SK-N-MC (cell line): Measurements from ENCODE around the gene GUCY1A2.

Experiments
- DNase-seq: peaks from one replicate; pipeline ENCODE4 v3.0.0-alpha.2; 2011; ENCODE audit warnings: low read depth, low spot score
- H3K27ac ChIP-seq: fragments of 200-600 bp; sonication (generic); 2 replicates; pipeline ENCODE4 v1.5.1; 2016; ENCODE audit warnings: mixed run types
- H3K36me3 ChIP-seq: fragments of 200-600 bp; sonication (generic); 2 replicates; pipeline ENCODE4 v1.6.1; 2017; ENCODE audit warnings: antibody characterized with exemption, low read length, mixed read lengths; ENCODE audit not compliant: insufficient read depth
- H3K4me3 ChIP-seq: fragments of 200-600 bp; sonication (generic); 2 replicates; pipeline ENCODE4 v1.5.1; 2016
- H3K9ac ChIP-seq: fragments of 200-600 bp; sonication (generic); 2 replicates; pipeline ENCODE4 v1.8.0; 2017; ENCODE audit warnings: mixed run types, mixed read lengths; ENCODE audit not compliant: insufficient read length
- H3K9me3 ChIP-seq: fragments of 200-600 bp; sonication (generic); 2 replicates; pipeline ENCODE4 v1.6.1; 2017; ENCODE audit warnings: low read depth, mild to moderate bottlenecking, antibody characterized with exemption, low read length, moderate library complexity, mixed read lengths
- EZH2 ChIP-seq: fragments of 200-600 bp; sonication (generic); IDR thresholded peaks from one replicate; pipeline ENCODE4 v1.6.1; 2017; ENCODE audit warnings: antibody characterized with exemption
- FOXP2 ChIP-seq: optimal IDR thresholded peaks from 2 replicates; pipeline ENCODE3; 2011; ENCODE audit warnings: mild to moderate bottlenecking, moderate library complexity; ENCODE audit not compliant: insufficient read depth; ENCODE audit errors: extremely low read length, control extremely low read depth
- POLR2AphosphoS5 ChIP-seq: IDR thresholded peaks from 2 replicates; pipeline ENCODE4 v1.6.1; 2012; ENCODE audit warnings: mild to moderate bottlenecking, low read depth, low read length, borderline replicate concordance

The GUCY1A2 gene

DNA sequence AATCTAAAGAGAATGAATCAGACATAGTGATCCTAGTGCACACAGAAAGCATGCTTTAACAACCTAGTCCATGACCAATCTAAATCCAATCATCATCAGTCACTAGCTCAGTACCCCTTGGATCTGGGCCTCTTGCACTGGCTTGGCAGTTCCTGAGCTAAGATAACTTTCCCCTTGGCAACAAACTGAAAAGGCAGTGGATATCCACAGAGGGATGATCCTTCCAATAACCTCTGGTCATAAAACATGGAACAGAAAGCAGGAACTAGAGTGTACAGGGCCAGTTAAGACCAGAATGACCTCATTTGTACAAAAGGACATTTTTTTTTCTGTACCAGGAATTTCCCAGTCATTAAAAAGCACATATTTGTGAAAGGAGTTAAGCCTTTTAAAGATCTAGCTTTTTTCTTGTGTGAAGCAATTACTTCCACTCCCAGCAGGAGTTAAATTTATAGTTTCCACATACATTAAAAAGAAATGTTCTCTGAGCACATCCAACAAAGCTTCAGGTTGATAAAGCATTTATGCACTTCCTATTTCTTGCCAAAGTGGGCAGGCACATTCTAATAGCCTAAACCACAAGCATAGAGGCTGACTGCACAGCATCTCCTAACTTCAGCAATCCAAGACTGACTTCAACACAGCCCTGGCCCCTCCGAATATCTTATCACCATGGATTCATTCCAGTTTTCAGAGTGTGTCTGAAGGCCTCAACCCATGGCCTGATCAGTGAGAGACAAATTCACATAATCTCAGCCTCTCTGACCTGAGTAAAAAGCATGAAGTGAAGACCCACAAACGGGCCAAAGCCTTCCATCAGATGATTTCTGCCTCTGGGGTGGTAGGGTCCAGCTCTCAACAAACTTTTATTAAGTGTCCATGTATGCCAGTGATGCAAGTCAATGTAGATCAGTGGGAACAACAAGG, 29.9 kb downstream of the GUCY1A2 start:
- no peaks in the 10 kb centered on the region for H3K36me3 ChIP-seq
- H3K4me3 ChIP-seq = no peak overlapping the region
- no peaks in the 10 kb centered on the region for H3K9me3 ChIP-seq
- TF ChIP-seq POLR2AphosphoS5 (no peak), FOXP2 (no peak), EZH2 (no peak)
- no peak overlapping the region for H3K27ac ChIP-seq
- DNase-seq = peak; percentile 57
- H3K9ac ChIP-seq = no peak overlapping the region

DNA sequence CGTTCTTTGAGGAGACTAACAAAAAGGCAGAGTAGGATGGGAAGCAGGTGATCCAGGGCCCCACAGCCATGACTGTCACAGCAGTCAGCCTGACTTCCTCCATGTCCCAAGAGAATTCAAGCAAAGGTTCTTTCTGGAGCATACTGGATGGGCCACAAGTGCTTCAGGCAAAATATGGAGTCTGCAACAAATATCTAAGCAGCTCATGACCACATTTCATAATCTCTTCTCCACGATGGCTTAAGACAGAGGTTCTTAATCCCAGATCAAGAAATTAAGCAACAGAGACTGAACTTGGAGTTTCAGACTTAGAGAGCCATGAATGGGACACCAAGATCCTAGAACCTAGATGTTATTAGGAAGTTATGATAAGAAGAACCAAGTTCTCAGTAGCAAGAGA, 31.6 kb downstream of the GUCY1A2 start:
- H3K36me3 ChIP-seq = no peaks in the 10 kb centered on the region
- no peak for DNase-seq
- H3K9ac ChIP-seq = no peak overlapping the region
- TF ChIP-seq POLR2AphosphoS5 (no peak), FOXP2 (no peak), EZH2 (no peak)
- no peaks in the 10 kb centered on the region for H3K9me3 ChIP-seq
- no peak overlapping the region for H3K27ac ChIP-seq
- no peak overlapping the region for H3K4me3 ChIP-seq

- Histone ChIP-seq H3K36me3 (no peaks in the 10 kb centered on the region), H3K9ac (no peak overlapping the region), H3K27ac (no peak overlapping the region), H3K9me3 (no peaks in the 10 kb centered on the region), H3K4me3 (no peak overlapping the region)
- no peak for DNase-seq
- TF ChIP-seq POLR2AphosphoS5 = no peak
- TF ChIP-seq EZH2 = no peak
- TF ChIP-seq FOXP2 = no peak
These were observed 32.0 kb downstream of the GUCY1A2 start for GRCh38 chr11:106986261-106986660.

GRCh38 chr11:106983991-106984390, 34.3 kb downstream of the GUCY1A2 start:
- Histone ChIP-seq H3K4me3 (no peak overlapping the region), H3K36me3 (no peaks in the 10 kb centered on the region), H3K9ac (no peak overlapping the region), H3K27ac (no peak overlapping the region), H3K9me3 (no peaks in the 10 kb centered on the region)
- DNase-seq = no peak
- TF ChIP-seq FOXP2 (no peak), POLR2AphosphoS5 (no peak), EZH2 (no peak)

GRCh38 chr11:106983261-106983660, 35.0 kb downstream of the GUCY1A2 start:
- TF ChIP-seq POLR2AphosphoS5 (no peak), EZH2 (no peak), FOXP2 (no peak)
- Histone ChIP-seq H3K9ac (no peak overlapping the region), H3K4me3 (no peak overlapping the region), H3K27ac (no peak overlapping the region), H3K36me3 (no peaks in the 10 kb centered on the region), H3K9me3 (no peaks in the 10 kb centered on the region)
- no peak for DNase-seq

- no peak for DNase-seq
- Histone ChIP-seq H3K27ac (no peak overlapping the region), H3K9ac (no peak overlapping the region), H3K4me3 (no peak overlapping the region), H3K9me3 (no peaks in the 10 kb centered on the region), H3K36me3 (no peaks in the 10 kb centered on the region)
- TF ChIP-seq POLR2AphosphoS5 (no peak), FOXP2 (no peak), EZH2 (no peak)
These were observed 43.4 kb downstream of the GUCY1A2 start for GRCh38 chr11:106974831-106975230.

DNA sequence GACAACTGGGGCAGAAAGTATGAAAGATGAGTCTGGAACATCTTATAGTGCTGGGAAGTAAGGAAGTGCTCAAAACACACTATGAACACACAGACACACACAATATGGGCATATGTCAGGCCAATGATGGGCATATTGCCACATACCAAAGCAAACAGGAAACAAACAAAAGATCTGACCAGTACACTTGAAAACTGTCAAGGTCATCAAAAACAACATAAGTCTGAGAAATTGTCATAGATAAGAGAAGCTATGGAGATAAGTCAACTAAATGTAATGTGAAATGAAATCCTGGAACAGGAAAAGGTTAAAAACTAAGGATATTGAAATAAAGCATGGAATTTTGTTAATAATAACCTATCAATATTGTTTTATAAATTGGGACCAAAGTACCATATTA, 46.4 kb downstream of the GUCY1A2 start:
- DNase-seq = no peak
- Histone ChIP-seq H3K4me3 (no peak overlapping the region), H3K9ac (no peak overlapping the region), H3K9me3 (no peaks in the 10 kb centered on the region), H3K27ac (no peak overlapping the region), H3K36me3 (no peaks in the 10 kb centered on the region)
- no peak for TF ChIP-seq FOXP2
- TF ChIP-seq EZH2 = no peak
- TF ChIP-seq POLR2AphosphoS5 = no peak

- no peak overlapping the region for H3K4me3 ChIP-seq
- no peak overlapping the region for H3K27ac ChIP-seq
- no peaks in the 10 kb centered on the region for H3K9me3 ChIP-seq
- no peak for TF ChIP-seq EZH2
- no peak overlapping the region for H3K9ac ChIP-seq
- no peak for DNase-seq
- no peaks in the 10 kb centered on the region for H3K36me3 ChIP-seq
These were observed 48.5 kb downstream of the GUCY1A2 start for GRCh38 chr11:106969644-106970355.

DNA sequence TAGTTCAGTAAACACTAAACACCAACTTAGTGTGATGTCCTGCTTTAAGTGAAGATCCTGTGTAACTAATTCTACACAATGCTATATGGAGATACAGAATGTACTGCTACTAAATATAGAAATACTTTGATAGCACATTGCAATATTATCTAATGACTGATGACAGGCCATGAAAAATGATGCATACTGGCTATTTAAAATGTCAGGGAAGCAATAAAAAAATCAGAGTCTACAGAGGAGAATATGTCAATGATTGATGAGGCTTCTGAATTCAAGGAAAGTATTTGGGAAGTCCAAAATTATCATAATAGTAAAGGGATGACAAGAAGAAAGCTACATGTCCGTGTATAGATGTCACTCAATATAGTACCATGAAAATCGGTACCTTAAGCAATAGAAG, 55.3 kb downstream of the GUCY1A2 start:
- TF ChIP-seq EZH2 = no peak
- TF ChIP-seq POLR2AphosphoS5 = no peak
- TF ChIP-seq FOXP2 = no peak
- no peak for DNase-seq
- Histone ChIP-seq H3K4me3 (no peak overlapping the region), H3K9me3 (no peaks in the 10 kb centered on the region), H3K9ac (no peak overlapping the region), H3K36me3 (no peaks in the 10 kb centered on the region), H3K27ac (no peak overlapping the region)
